SH-SY5Y (cell line): ENCODE measurements around the gene PEX7.

Experiments
- GATA2 ChIP-seq: IDR thresholded peaks from 2 replicates; pipeline ENCODE4 v1.6.1; 2011; ENCODE audit warnings: mild to moderate bottlenecking, low read depth, low read length
- GATA3 ChIP-seq: IDR thresholded peaks from 2 replicates; pipeline ENCODE4 v1.6.1; 2011; ENCODE audit warnings: low read depth, mild to moderate bottlenecking, low read length, moderate library complexity

DNA sequence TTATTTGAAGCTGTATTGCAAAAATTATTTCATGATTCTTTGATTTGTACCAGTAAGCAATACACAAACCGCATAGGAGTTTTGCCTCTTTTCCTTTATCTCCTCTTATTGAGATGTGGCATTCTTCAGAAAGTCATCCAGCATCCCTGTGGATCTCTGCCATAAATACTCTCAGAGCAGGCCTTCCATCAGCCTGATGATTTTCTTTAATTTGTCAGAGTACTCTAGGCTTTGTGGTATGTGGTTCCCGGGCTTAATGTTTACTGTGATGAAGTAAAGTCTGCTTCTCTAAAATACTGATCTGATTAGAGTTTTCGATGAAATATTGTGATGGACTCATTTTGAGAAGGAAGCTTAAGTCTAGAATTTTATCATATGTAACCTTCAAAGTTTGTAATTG, 68.6 kb downstream of the PEX7 start:
- TF ChIP-seq GATA2 (no peak), GATA3 (no peak)
